HG02884 (cell line): ENCODE data around the gene CD81.

Source experiments
- ATAC-seq: cut with Tn5 transposase; IDR thresholded peaks from one replicate; pipeline ENCODE4 v1.9.1; 2021; ENCODE audit warnings: mild to moderate bottlenecking, moderate library complexity; ENCODE audit not compliant: unreplicated experiment

Gene CD81

GRCh38 chr11:2374456-2375201, 2.5 kb upstream of the CD81 start:
- ATAC-seq, result no peak

GRCh38 chr11:2375341-2375853, 1.7 kb upstream of the CD81 start:
- no peak for ATAC-seq

GRCh38 chr11:2375964-2376551, 1.1 kb upstream of the CD81 start:
- no peak for ATAC-seq

- ATAC-seq, result peak; percentile 13
These were observed 667 bp downstream of the CD81 start for GRCh38 chr11:2377511-2378443.

- ATAC-seq, result no peak
These were observed 1.6 kb downstream of the CD81 start for GRCh38 chr11:2378527-2379210.

GRCh38 chr11:2379466-2380174, 2.5 kb downstream of the CD81 start:
- no peak for ATAC-seq

GRCh38 chr11:2380396-2380795, 3.3 kb downstream of the CD81 start:
- ATAC-seq, result no peak

GRCh38 chr11:2380807-2381350, 3.8 kb downstream of the CD81 start:
- ATAC-seq, result no peak

- ATAC-seq, result no peak
These were observed 4.5 kb downstream of the CD81 start for GRCh38 chr11:2381494-2382128.

GRCh38 chr11:2382129-2382517, 5.0 kb downstream of the CD81 start:
- no peak for ATAC-seq

- ATAC-seq, result no peak
These were observed 6.1 kb downstream of the CD81 start for GRCh38 chr11:2382936-2383851.

GRCh38 chr11:2383852-2384804, 7.0 kb downstream of the CD81 start:
- ATAC-seq, result no peak

GRCh38 chr11:2385156-2386151, 8.3 kb downstream of the CD81 start:
- ATAC-seq, result peak; percentile 31

- no peak for ATAC-seq
These were observed 9.5 kb downstream of the CD81 start for GRCh38 chr11:2386591-2386990.

GRCh38 chr11:2387266-2387987, 10.3 kb downstream of the CD81 start:
- ATAC-seq, result no peak
